Measurements from ENCODE around the gene CLMP.

DNA sequence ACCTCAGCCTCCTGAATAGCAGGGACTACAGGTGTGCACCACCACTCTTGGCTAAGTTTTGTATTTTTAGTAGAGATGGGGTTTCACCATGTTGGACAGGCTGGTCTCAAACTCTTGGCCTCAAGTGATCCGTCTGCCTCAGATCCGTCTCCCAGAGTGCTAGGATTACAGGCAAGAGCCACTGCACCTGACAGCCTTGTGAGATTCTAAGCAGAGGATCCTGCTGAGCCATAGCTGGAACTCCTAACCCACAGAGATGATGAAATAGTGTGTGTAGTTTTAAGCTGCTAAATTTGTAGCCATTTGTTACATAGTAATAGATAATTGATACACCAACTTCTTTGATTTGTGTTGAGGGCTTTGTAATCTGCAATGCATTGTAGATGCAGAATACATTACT is 51.1 kb downstream of the CLMP start:
- TF ChIP-seq CTCF (IDR thresholded peaks at IDR 0.05; ENCODE audit: low read depth, low read length, poor library complexity, severe bottlenecking) (no peak), EZH2phosphoT487 (IDR thresholded peaks at IDR 0.05; ENCODE audit: borderline replicate concordance, low read length) (no peak)
